VCaP (cell line): ENCODE data around the gene CLOCK.
"Not testable (repeated sequence)": the region's sequence is repeated elsewhere in the genome, so short reads cannot be mapped to it uniquely, and the experiment has no call there.

ENCODE experiments used
- H3K27ac ChIP-seq: fragments of 450-650 bp; 2 replicates; pipeline ENCODE4 v1.5.1; 2017
- CTCF ChIP-seq: fragments of 450-650 bp; conservative IDR thresholded peaks from 2 replicates; pipeline ENCODE4 v1.5.1; 2017; ENCODE audit warnings: mild to moderate bottlenecking, moderate library complexity

Gene CLOCK

DNA sequence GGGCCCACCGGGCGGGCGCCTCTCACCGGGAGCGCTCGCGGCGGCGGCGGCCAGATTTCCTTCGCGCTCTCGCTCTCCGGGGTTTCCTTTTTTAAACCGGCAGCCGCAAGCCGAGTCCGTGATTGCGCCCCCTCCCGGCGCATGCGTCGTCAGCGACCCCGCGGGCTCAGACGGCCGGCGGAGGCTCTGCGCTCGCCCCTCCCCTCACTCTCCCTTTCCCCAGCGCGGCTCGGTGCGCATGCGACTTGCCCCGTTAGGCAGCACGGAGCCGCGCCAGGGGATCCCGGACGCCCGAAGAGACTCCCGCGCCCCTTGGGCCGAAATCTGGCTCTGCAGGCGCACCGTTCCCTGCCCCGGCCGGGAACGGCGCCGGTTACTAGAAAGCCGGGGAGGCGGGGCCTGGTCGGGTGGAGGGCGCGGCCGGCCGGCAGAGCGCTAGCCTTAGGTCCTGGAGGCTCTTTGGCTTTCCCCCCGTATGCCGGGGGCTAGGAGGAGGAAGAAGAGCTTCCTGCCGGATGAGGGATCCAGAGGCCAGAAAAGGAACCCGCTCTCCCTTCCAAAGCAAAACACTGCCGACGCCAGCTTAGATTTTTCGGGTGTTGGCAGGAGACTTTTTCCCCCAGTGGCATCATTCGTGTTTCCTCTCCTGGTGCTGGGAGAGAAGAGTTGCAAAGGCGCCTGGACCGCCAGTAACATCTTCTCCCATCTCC is at the start of gene CLOCK:
Gene CLOCK, minus strand, starts transcription at position 154 of the 710 bp plus-strand sequence. CDS start 64,124 bp downstream, outside the sequence.
- H3K27ac ChIP-seq: peak within 1 kb of the TSS; percentile 91
- TF ChIP-seq CTCF: peak; percentile 53

DNA sequence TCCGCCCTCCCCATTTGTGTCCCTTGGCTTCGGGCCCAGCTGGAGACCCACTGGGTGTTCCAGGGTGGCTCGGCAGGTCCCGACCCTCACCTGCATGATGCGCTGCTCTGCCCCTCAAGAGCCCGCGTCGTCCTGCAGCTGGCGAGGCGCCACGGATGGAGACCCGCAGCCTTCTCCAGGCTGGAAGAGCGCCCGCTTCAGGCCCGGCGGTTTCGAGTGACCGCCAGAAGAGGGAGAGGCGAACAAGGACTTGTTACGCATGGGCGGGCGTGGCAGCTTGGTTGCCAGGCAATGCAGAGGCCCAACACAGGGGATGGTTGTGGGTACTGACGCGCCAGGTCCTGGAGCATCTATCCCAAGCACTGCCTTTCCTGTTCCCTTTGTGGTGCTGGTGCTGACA is 45.3 kb upstream of the CLOCK start, which contains the start of gene PDCL2:
Gene PDCL2, minus strand, starts transcription at position 232 of the 400 bp plus-strand sequence. Its CDS starts 136 bp downstream, at position 96.
- TF ChIP-seq CTCF: no peak
- H3K27ac ChIP-seq: no peak within 1 kb of the TSS

DNA sequence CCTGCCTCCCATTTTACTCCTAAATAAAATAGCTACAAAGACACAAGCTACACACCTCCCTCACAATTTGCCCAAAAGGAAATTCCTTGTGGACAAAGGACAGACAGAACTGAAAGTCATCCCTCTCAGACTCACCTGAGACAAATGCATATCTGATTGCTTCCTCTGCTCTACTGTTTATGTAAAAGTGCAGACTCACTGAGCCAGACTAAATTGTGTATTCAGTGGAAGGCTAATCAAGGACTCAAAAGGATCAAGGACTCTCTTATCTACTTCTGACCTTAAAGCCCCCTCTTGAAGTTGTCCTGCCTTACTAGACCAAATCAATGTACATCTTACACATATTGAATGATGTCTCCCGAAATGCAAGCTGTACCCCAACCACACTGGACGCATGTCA is 41.5 kb upstream of the CLOCK start:
- TF ChIP-seq CTCF: no peak
- no peak overlapping the region for H3K27ac ChIP-seq

DNA sequence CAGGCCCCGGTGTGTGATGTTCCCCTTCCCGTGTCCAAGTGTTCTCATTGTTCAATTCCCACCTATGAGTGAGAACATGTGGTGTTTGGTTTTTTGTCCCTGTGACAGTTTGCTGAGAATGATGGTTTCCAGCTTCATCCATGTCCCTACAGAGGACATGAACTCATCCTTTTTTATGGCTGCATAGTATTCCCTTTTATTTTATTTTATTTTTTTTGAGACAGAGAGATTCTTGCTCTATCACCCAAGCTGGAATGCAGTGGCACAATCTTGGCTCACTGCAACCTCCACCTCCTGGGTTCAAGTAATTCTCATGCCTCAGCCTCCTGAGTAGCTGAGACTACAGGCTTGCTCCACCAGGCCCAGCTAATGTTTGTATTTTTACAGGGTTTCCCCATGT is 36.1 kb upstream of the CLOCK start:
- not testable (repeated sequence) for H3K27ac ChIP-seq

DNA sequence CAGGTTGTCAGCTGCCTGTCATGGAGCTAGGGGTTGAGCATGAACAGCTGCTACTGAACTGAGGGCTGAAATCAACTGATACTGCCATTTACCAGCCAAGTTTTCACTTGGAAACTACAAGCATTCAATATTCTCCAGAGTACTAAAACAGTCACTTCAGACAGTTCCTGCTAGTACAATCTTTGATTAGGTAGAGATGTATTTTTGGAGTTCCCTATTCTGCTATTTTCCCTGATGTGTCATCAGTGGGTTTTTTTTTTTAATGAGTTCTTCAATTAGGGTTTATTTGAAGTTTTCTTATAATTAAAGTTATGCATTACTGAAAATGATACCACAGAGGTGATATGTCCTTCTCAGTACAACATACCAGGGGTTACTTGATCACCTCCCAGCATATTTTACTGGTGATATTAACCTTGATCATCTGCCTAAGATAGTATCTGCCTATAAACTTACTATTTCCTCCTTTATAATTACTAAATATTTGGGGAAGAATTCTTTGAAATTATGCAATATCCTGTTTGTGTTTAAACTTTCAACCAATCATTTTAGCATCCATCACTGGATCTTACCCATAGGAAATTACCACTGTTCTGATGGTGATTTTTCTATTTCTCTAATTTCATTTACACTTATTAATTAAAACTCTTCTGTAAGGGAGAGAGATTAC is 31.8 kb upstream of the CLOCK start:
- no peak overlapping the region for H3K27ac ChIP-seq
- TF ChIP-seq CTCF: no peak

GRCh38 chr4:55575513-55575912 is 28.8 kb upstream of the CLOCK start:
- no peak overlapping the region for H3K27ac ChIP-seq
- TF ChIP-seq CTCF: no peak

- no peak for TF ChIP-seq CTCF
- H3K27ac ChIP-seq: no peak overlapping the region
Observed at GRCh38 chr4:55574252-55574651, 27.5 kb upstream of the CLOCK start.

- no peak overlapping the region for H3K27ac ChIP-seq
- TF ChIP-seq CTCF: no peak
Observed at GRCh38 chr4:55571806-55572205, 25.1 kb upstream of the CLOCK start.
